Suprapubic skin (tissue), 4 donors: ENCODE results near the gene CSTPP1.

Experiments used
- EP300 ChIP-seq: sonication (generic); formaldehyde crosslinking; IDR thresholded peaks from one replicate; pipeline ENCODE4 v1.6.1; 2017; ENCODE audit warnings: antibody characterized with exemption
- POLR2A ChIP-seq, 2 donors: fragments of 450-650 bp; IDR thresholded peaks; one replicate each; pipeline ENCODE4 v1.6.1; 2017; ENCODE audit warnings: antibody characterized with exemption in 2 of 2, mild to moderate bottlenecking in 2 of 2, moderate library complexity in 2 of 2
- POLR2AphosphoS5 ChIP-seq, 3 donors: sonication (generic); formaldehyde crosslinking; IDR thresholded peaks; one replicate each; pipeline ENCODE4 v1.6.1; 2017; ENCODE audit warnings: antibody characterized with exemption in 3 of 3
- TF ChIP-seq, protein P1 (sequence below), 2 donors: fragments of 200-600 bp in 1 of 2; fragments of 450-650 bp in 1 of 2; sonication (generic) in 1 of 2; IDR thresholded peaks; one replicate each; pipeline ENCODE4 v1.5.1; 2016 to 2019; ENCODE audit warnings: antibody characterized with exemption in 2 of 2, mild to moderate bottlenecking in 1 of 2, moderate library complexity in 1 of 2

DNA sequence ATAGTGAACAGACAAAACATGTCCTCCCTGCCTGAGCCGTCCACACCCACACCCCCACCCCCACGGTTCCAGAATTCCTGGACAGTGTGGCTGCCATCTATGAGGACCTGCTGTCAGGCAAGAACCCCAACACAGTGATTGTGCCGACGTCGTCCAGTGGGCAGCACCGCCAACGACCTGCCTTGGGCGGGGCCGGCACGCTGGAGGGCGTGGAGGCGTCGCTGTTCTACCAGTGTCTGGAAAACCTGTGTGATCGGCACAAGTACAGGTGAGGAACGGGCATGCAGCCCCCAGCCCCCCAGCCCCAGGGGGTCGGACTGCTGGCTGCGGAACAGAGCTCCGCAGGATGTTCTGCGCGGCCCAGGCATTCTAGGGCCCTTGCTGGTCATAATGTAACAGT is 220.4 kb downstream of the CSTPP1 start:
- TF ChIP-seq, protein P1, sequence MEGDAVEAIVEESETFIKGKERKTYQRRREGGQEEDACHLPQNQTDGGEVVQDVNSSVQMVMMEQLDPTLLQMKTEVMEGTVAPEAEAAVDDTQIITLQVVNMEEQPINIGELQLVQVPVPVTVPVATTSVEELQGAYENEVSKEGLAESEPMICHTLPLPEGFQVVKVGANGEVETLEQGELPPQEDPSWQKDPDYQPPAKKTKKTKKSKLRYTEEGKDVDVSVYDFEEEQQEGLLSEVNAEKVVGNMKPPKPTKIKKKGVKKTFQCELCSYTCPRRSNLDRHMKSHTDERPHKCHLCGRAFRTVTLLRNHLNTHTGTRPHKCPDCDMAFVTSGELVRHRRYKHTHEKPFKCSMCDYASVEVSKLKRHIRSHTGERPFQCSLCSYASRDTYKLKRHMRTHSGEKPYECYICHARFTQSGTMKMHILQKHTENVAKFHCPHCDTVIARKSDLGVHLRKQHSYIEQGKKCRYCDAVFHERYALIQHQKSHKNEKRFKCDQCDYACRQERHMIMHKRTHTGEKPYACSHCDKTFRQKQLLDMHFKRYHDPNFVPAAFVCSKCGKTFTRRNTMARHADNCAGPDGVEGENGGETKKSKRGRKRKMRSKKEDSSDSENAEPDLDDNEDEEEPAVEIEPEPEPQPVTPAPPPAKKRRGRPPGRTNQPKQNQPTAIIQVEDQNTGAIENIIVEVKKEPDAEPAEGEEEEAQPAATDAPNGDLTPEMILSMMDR (IDR thresholded peaks at IDR 0.05) = no peak
- TF ChIP-seq POLR2A (IDR thresholded peaks at IDR 0.05) (no peak), EP300 (no peak), POLR2AphosphoS5 (IDR thresholded peaks at IDR 0.05) (no peak)
